A204.1 (cell line): ENCODE measurements around the gene LMCD1.

Source experiments
- FAIRE-seq: peaks from 2 replicates; lab custom pipeline; 2012; peaks lifted over from hg19 to GRCh38; lab: Jason Lieb, UNC

The LMCD1 gene

DNA sequence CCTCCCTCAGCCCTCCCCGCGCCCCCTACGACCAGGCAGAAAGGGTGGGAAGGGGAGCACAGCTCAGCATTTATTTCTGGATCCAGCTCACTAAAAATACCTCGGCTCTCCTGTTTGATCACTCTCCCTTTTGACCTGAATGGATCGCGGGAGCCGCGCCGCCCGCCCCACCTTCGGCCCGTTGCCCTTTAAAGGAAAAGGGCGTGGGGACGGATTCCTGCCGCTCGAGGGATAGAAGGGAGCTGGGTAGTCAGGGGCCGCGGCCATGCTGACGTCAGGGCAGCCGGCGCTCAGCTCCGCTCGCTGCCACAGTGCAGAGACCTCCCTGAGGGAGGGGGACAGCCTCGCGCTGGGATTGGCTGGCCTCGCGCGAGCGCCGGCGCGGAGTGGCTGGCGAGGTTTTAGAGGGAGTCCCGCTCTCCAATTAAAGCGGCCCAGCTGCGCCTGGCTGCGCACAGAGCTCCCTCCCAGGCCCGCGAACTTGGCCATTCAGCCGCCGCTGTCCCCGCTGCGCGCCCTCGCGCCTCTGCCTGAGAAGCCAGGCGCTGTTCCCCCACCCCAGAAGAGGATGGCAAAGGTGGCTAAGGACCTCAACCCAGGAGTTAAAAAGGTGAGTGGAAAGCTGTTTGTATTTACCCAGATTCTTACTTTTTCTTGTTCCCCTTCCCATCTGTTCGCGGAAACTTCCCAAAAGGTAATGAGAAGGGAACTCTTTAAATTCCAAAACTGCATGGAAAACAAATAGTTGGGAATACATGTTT is at the start of gene LMCD1:
TSS of gene LMCD1 (plus strand) at position 453 of the 761 bp plus-strand sequence. CDS start at position 569, 116 bp downstream.
- FAIRE-seq: no peak

- no peak for FAIRE-seq
These were observed 49.5 kb upstream of the LMCD1 start for GRCh38 chr3:8452112-8452511.

DNA sequence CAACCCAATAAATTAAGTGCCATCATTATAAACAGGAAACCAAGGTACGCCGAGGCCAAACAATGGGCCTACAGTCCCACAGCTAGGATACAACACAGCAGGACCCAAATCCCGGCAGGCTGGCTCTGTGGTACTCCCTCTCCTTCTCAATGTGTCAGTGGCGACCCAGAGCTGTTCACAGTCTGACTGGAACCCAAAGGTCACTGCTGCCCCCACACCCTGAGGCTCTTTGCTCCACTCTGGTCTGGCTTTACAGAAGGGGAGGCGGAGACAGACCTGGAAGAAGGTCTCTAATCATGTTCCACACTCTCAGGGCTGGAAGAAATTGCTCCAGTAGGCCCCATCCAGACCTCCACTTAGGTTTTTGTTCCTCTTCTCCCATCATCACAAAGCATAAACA is 48.5 kb upstream of the LMCD1 start:
- FAIRE-seq: no peak

DNA sequence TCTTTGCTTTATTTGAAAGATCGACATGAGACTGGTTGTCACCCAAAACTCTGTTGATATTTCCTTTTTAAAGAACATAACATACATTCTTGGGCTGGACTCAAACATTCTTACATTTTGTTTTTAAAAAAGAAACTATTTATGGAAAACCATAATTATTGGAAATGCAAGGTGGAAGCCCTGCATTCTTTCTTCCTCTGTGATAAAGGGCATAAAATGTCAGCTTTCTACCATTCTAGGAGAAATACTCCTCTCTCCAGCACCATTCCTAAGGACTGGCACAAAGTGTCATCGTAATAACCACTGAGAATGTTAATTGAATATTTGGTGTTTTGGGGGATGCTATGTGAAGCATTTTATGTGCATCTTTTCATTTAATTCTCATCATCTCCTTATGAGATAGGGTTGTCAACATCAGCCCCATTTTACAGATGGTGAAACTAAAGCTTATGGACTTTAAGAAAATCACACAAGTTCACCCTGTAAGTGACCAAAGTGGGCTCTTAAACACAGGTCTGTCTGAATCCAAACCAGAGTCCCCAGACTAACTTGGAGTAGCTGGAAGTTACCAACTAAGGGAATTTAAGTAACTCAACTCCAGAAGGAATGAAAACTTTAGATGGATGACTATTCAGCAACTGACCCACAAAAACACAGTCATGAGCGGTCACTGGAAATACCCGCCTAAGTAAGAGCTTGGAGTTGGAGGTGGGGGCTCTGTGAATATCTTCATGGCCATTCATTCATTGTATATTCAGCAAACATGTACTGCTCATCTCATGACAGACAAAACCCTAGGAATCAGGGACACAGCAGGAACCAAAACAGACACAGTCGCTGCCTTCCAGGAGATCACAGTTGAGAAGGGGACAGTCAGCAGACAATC is 45.9 kb upstream of the LMCD1 start:
- FAIRE-seq: no peak

DNA sequence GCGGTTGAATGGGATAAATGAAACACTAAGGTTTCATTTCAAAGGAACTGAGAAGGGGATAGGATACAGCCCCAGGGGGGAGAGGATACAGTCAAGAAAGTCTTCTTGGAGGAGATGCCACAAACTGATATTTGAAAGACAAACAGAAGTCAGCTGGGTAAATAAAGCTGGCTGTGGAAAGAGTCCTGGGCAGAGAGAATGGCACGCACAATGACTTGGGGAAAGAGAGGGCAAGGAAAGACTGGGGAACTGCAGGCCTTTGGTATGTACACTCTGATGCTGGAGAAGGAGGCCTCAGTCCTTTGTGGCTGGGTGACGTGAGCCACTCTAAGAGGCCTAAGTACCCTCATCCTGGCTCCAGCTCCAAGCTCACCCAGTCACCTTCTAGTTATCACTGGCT is 45.2 kb upstream of the LMCD1 start:
- no peak for FAIRE-seq

- no peak for FAIRE-seq
These were observed 44.6 kb upstream of the LMCD1 start for GRCh38 chr3:8457039-8457438.

DNA sequence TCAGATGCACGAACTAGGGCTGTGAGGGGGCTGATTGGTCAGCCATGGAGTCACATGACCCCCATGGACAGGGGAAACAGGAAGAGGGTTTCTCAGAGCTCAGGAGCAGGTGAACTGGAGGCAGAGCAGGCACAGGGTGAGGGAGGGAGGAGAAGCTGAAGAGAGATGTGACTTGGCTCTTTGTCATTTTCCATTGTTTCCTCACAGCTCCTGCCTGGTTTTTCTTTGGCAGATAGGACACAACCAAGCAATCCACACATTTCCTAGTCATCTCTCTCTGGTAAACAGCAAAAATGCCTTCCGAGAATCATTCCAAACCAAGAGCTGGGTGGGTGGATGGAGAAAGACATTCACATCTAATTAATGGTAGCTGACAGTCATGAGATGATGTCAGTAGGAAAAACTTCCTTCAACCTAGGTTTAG is 43.4 kb upstream of the LMCD1 start:
- no peak for FAIRE-seq

GRCh38 chr3:8458711-8459110 is 42.9 kb upstream of the LMCD1 start:
- FAIRE-seq: no peak

DNA sequence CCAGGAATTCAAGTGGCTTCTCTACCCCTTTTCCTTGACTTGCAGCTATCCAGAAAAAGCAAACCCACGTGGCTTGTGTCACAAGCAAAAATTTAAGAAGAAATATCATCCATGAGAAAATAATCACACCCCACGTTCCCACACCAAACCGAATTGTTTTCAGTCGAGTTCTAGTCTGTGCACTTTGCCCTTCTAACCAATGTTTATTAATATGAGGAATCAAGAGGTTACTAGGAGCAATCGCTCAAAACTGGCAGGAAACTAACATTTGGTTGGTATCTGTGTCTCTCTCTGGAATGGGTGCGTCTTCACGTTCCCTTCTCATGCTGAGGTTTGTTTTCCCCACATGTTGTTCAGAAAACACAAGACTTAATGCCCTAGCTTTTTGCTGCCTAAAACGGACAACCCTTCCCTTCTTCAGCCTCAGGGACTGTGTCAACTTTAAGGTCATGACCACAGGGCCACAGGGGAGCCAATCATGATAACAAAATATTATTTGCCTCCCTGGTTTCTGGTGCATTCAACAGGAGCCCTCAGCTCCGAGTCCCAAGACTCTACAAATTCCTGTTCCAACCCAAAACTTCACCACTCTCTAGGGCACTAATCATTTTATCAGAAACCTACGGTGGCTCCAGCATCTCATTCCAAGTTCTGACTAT is 41.4 kb upstream of the LMCD1 start:
- FAIRE-seq: no peak

DNA sequence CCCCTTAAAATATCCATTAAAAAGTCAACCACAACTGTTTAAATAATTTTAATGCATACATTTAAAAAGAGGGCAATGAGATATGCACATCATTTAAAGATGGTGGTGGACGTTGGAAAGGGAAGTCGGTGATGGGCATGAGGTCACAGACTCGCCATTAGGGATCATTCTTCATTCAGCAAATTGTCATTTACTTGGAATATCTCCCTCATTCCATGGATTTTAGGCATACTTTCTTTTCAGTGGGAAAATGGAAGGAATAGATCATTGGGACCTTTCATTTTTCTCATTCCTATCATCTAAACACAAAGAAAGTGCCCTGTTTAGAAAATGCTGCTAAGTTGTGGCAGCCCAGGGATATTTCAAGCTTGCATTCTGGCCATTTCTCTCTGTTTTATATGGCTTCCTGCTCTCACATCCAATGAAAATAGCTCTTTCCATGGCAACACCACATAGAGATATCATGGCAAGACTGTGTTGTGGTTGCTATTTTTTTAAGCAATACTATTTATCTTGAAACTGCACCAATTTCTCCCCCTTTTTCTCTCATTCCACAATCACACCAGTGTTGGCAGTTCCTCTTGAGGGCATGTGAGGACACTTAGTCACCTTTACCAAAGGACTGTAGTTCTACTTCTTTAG is 40.7 kb upstream of the LMCD1 start:
- FAIRE-seq: no peak

DNA sequence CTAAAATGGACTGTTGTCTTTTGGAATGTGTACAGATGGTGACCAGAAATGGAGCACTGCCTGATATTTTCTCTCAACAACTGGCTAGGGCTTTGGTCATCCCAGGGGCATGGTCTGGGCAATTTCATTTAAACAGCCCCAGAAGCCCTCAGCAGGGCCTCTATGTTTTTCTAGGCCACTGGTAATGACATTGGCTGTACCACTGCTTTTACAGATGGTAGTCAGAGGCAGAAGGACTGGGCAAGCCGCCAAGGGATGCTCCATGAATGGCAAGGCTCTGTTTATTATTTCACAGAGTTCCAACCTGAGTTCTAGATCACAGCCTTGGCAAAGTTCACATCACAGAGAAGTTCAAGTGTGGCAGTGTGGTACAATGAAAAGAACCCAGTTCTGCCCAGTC is 37.0 kb upstream of the LMCD1 start:
- no peak for FAIRE-seq

DNA sequence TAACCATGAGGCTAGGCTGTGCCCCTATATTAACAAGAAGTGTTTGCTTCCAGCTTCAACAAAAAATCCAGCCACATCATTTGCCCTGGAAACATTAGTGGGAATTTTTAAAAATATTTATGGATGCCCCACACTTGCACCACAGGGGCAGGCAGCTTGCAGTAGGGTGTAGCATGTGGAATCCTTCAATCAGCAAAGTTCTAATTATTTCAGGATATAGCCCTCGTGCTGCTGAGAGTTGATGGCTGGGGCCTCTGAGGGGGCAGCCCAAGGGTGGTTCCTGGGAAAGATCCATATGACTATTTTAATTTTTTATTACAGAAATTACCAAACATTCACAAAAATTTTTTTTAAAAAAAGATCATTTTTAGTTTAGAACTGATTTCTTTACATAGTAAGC is 35.1 kb upstream of the LMCD1 start:
- no peak for FAIRE-seq

DNA sequence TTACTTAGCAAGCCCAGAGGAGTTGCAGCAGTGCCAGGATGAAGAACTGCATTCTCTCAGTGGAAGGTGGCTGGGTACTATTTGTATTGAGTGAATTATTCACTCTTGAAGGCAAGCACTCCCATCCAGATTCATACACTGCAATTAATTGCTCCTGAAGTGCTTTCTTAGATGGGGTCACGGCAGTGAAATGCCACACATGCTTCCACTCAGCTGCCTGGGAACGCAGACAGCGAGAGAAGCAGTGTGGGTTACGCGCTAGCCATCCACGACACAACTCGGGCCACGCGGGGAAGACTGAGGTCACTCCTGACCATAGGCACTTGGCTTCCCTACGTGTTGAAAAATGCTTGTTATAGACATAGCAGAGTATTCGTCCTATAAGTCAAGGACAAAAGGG is 30.8 kb upstream of the LMCD1 start:
- FAIRE-seq: no peak

GRCh38 chr3:8472549-8472948 is 29.1 kb upstream of the LMCD1 start:
- no peak for FAIRE-seq

DNA sequence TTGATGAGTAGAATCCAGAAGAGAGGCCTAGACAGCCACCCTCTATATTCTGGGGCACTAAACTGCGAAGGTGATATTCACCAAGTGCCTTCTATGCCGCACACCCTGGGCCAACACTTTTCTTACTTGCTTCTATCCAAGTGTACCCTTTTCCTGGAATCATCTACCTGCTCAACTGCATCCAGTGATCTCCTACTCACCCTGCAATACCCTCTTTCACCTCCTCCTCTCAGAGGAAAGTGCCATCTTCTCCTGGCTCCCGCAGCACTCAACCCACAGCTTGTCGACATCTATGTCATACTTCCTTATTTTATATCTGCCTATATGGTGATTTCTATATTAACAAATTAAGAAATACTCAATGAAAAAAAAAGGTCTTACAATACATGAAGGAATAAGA is 28.6 kb upstream of the LMCD1 start:
- FAIRE-seq: no peak

DNA sequence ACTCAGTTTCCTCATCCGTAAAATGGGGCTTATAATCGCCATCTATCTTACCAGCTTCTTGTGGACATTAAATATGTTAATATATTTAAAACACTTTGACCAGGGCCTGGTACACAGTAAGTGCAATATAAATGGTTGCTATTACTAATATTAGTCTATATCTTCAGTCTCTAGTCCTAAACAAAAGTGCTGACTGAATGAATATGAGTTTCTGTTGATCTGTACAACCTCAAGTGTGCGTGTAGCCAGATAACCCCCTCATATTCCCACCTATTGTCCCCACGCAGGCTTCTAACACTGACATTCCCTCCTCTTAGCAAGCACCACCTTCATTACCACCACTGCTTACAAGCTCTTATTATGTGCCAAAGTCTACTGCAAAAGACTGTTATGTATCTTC is 27.6 kb upstream of the LMCD1 start:
- FAIRE-seq: no peak

GRCh38 chr3:8474991-8475390 is 26.6 kb upstream of the LMCD1 start:
- FAIRE-seq: no peak

GRCh38 chr3:8480699-8481098 is 20.9 kb upstream of the LMCD1 start:
- no peak for FAIRE-seq

GRCh38 chr3:8481380-8481779 is 20.2 kb upstream of the LMCD1 start:
- no peak for FAIRE-seq

DNA sequence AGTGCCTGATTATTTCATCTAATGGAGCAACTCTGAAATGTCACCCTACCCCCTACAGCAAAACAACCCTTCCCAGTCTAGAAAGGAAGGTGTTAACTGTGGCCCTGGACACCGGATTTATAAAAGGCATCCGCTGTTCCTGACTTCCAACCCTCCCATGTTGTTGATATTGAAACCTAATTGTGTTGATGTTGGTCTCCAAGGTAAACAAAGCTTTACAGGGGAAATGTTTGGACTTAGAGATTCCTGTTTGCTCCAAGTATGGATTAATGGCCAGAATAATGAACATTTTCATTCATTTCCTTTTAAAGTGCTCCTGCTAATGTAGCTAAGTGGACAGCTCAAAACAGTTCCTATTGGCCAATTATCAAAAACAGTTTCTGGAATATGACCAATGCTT is 19.4 kb upstream of the LMCD1 start:
- no peak for FAIRE-seq

GRCh38 chr3:8482960-8483665 is 18.5 kb upstream of the LMCD1 start:
- no peak for FAIRE-seq
